Thyroid gland (tissue), 4 donors: ENCODE measurements around the gene TMEM164.

Experiments
- CTCF ChIP-seq, 6 experiments: fragments of 200-600 bp in 3 of 6; fragments of 450-650 bp in 3 of 6; sonication (generic) in 3 of 6; IDR thresholded peaks; one replicate each; pipeline ENCODE4 v1.5.1; 2016 to 2019; ENCODE audit warnings: antibody characterized with exemption in 6 of 6, mild to moderate bottlenecking in 2 of 6, inconsistent platforms in 1 of 6, moderate library complexity in 1 of 6
- POLR2A ChIP-seq, 2 donors: fragments of 450-650 bp; IDR thresholded peaks; one replicate each; pipeline ENCODE4 v1.6.1; 2017; ENCODE audit warnings: antibody characterized with exemption in 2 of 2, mild to moderate bottlenecking in 2 of 2, moderate library complexity in 1 of 2

- TF ChIP-seq CTCF (IDR thresholded peaks at IDR 0.05), result no peak
- TF ChIP-seq POLR2A (IDR thresholded peaks at IDR 0.05), result no peak
Observed at GRCh38 chrX:110087485-110088356, 84.8 kb downstream of the TMEM164 start.
